GM21529 (cell line): Measurements from ENCODE around the gene SLC6A8.

ENCODE experiments used
- ATAC-seq: cut with Tn5 transposase; IDR thresholded peaks from one replicate; pipeline ENCODE4 v1.9.1; 2021; ENCODE audit not compliant: unreplicated experiment

The SLC6A8 gene

DNA sequence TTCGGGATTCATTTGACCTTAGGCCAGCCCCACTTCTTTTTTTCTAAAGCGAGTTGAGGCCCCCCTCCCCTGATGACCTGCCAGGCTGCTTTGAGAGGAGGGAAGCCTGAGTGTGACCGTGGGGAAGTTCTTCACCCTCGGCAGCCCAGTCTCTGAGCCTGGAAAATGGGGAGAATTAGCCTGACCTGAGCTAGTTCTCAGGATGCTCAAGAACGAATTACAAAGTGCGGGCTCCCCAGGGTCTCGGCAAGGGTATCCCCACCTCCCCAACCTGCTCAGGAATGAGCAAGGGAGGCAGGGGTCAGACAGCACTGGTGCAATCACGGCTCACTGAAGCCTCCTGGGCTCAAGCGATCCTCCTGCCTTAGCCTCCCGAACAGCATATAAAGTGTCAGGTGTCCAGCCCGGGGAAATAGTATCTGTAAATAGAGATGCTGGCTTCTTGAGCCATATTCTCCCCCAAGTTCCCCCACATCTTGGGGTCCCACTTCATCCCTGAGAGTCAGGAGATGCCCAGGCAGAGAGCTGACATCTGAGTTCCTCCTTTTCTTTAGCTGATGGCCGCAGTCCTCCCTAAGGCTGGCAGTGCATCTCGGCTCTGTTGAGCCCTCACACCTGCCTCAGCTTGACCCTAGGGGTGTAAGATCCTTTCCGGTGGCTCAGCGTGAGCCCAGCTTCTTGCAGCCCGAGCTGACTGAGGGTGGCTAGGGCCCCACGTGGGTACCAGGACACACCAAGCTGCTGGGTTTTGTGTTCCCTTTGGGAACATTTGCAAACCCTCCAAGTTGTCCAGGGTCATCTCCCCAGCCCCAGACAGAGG, 39.2 kb upstream of the SLC6A8 start:
- ATAC-seq, result no peak

DNA sequence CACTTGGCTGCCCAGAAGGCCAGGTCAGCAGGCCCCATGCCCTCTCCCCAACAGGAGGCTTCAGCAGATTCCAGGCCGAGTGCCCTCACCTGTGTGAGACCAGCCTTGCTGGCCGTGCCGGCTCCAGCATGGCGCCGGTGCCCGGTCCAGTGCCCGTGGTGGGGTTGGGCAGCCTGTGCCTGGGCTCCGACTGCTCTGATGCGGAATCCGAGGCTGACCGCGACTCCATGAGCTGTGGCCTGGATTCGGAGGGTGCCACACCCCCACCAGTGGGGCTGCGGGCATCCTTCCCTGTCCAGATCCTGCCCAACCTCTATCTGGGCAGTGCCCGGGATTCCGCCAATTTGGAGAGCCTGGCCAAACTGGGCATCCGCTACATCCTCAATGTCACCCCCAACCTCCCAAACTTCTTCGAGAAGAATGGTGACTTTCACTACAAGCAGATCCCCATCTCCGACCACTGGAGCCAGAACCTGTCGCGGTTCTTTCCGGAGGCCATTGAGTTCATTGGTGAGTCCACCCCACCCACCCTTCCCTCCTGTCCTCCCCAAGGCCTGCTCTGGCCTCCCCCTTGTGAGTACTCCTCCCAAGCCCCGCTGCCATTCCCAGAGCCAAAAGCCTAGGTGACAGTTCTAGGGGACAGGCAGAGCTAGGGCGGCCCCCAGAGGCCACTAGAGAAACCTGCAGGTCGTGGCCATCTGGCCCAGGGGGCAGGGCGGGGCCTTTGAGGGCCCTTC, 38.4 kb upstream of the SLC6A8 start:
- ATAC-seq, result no peak

- no peak for ATAC-seq
Observed at GRCh38 chrX:153649915-153650782, 37.6 kb upstream of the SLC6A8 start.

DNA sequence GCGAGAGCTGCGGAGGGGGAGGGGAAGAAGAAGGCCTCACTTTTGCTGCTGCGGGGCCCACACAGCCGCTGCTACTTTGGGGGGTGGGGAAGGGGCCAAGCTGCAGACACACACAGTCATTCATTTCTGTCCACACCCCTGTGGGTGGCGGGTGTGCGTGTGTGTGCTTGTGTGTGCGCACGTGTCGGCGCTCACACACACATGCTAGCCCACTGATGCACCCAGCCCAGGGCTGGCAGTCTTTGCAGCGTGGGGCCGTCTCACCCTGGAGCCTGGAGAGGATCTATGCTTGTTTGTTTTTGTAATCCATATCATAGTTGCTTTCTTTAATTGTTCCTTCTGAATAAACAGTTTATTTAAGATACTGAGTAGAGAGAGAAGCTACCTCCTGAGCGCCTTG, 36.8 kb upstream of the SLC6A8 start:
- no peak for ATAC-seq

DNA sequence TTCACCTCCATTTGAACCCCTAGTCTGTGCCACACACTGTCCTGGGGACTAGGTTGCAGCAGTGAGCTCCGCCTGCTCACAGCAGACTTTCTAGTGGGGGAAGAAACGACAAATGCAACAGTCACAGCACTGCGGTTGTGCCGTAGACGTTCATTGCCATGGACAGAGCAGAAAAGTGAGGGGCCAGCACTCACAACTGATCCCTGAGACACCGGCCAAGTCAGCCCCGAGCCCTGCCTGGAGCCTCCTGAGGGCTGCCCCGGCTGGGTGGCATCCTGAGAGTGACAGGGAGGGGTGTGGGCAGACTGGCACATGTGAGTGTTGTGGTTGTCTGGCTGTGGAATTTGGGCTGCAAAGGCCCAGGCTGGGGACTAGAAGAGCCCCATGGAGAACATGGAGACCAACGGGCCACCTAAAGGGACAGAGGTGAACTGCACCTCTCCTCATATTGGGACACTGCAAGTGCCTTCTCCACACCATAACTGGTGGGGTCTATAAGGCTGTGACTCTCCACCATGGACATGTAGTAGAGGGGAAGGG, 36.1 kb upstream of the SLC6A8 start:
- ATAC-seq, result no peak

DNA sequence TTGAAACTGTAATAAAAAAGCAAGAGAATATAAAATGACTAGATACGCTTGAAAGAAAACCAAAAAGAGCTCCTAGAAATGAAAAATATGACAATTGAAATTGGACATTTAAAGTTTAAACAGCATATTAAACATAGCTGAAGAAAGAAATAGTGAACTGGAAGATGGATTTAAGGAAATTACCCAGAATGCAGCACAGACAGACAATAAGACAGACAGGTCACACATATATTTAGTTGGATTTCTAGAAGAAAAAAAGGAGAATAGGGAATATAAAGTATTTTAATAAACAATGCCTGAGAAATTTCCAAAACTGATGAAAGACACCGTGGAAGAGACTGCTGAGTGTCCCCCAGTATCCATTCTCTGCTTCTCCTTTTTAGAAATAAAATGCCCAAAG, 34.2 kb upstream of the SLC6A8 start:
- no peak for ATAC-seq

DNA sequence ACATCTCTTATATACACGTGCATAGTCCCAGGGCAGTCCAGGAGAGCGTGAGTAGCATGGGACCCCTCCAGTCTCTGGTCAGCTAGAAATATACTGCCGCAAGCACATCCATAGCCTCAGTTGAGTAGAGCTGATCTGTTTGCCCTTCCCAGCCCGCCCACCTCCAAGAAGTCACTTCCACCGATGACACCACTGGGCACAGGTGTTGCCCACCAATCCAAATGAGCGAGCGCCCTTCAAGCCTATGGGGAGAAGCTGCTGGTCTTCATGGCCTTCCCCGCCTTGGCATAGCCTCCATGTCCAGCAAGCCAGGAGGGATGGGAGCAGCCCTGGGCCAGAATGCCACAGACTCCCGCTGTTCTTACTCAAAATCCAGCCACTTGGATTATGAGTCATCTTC, 30.6 kb upstream of the SLC6A8 start:
- ATAC-seq, result no peak

- no peak for ATAC-seq
Observed at GRCh38 chrX:153659268-153659667, 28.5 kb upstream of the SLC6A8 start.

DNA sequence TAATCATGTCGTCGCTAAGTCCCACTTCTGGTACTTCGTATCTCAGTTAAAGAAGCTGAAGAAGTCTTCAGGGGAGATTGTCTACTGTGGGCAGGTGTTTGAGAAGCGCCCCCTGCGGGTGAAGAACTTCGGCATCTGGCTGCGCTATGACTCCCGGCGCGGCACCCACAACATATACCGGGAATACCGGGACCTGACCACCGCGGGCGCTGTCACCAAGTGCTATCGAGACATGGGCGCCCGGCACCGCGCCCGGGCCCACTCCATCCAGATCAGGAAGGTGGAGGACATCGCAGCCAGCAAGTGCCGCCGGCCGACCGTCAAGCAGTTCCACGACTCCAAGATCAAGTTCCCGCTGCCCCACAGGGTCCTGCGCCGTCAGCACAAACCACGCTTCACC, 25.5 kb upstream of the SLC6A8 start:
- ATAC-seq, result no peak

GRCh38 chrX:153665726-153666306, 21.9 kb upstream of the SLC6A8 start:
- ATAC-seq, result no peak

DNA sequence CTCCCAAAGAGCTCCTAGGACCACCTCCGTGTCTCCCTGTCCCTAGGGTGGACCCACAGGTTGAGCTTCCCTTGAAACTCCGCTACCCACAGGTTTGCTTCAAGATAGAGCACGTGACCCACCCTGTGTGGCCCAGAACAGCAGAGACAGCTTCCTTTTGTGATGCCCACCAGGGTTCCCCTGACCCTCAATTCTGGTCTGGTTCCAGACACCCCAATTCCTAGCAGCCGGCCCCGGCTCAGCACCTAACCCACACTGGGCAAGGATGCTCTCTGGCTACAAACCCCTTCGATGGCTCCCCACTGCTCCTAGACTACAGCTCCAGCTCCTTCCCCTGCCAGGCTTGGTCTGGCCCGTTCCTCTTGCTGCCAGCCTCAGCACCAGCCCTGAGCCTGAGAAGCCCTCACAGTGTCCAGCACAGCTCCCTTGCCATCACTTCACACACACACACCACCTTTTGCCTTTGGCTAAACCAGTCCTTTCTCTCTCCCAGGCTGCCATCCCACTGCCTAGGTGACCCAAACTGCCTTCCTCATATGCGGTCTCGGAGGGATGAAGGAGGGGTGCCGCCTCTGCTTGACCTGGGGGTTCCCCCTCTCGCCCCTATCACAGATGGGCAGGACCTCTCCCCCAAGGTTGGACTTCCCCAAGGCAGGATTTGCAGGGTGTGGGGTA, 20.3 kb upstream of the SLC6A8 start:
- no peak for ATAC-seq

GRCh38 chrX:153667956-153668396, 19.8 kb upstream of the SLC6A8 start:
- ATAC-seq, result peak; percentile 86

GRCh38 chrX:153668423-153669173, 19.1 kb upstream of the SLC6A8 start:
- ATAC-seq, result peak; percentile 6

GRCh38 chrX:153669174-153669890, 18.4 kb upstream of the SLC6A8 start:
- ATAC-seq, result no peak

- no peak for ATAC-seq
Observed at GRCh38 chrX:153669901-153670731, 17.6 kb upstream of the SLC6A8 start.

DNA sequence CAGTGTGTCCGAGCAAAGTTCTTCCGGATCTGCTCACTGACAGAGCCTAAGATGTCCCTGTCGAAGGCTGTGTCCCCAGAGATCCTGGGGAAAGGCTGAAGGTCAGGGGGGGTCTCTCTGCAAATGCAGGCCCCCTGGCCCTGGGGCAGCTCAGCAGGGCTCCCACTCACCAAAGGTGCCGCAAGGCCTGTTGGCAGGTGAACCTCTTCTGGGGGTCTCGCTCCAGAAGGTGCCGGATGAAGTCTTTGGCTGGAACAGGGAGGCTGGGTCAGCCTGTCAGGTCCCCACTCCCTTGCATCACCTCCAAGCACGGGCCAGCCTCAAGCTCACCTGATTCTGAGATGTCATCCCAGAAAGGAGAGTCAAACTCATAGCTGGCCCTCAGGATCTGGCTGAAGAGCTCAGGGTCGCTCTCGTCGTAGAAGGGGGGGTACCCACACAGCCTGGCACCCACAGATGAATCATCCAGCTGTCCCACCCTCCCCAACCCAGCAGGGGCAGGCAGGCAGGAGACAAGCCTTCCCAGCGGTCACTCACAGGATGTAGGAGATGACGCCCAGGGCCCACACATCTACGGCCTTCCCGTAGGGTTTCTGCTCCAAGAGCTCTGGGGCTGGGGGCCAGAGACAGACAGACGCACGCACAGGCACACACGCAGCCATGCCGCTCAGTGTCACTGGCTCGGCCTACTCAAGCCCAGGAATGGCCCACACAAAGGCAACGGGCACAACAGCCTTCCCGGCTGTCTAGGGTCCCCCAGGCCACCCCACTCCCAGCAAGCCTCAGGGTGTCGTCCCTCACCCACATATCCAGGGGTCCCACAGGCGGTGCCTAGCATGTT, 16.8 kb upstream of the SLC6A8 start:
- ATAC-seq, result no peak
